RPMI8226 (cell line): ENCODE data around the gene AMIGO3.
A peak's percentile ranks its signal among the peaks of the same experiment; 100 is the strongest.
"Not testable (repeated sequence)": the region's sequence is repeated elsewhere in the genome, so short reads cannot be mapped to it uniquely, and the experiment has no call there.

ENCODE experiments used
- DNase-seq: peaks from one replicate; pipeline ENCODE4 v3.0.0-alpha.2; 2015

AMIGO3 gene

GRCh38 chr3:49719214-49719884 is at the start of gene AMIGO3:
TSS of gene AMIGO3 (minus strand) at chr3:49719684. CDS start at chr3:49719465, 219 bp downstream.
- DNase-seq, result peak; percentile 70

GRCh38 chr3:49763981-49764380 is 44.5 kb upstream of the AMIGO3 start:
- DNase-seq, result no peak

- no peak for DNase-seq
Measured at GRCh38 chr3:49761661-49762060, 42.2 kb upstream of the AMIGO3 start.

- no peak for DNase-seq
Measured at GRCh38 chr3:49759226-49759625, 39.7 kb upstream of the AMIGO3 start.

GRCh38 chr3:49757197-49757596 is 37.7 kb upstream of the AMIGO3 start:
- DNase-seq, result no peak

- no peak for DNase-seq
Measured at GRCh38 chr3:49756036-49756435, 36.6 kb upstream of the AMIGO3 start.

- DNase-seq, result no peak
Measured at GRCh38 chr3:49754536-49754935, 35.1 kb upstream of the AMIGO3 start.

GRCh38 chr3:49751501-49751900 is 32.0 kb upstream of the AMIGO3 start:
- DNase-seq, result no peak

GRCh38 chr3:49750056-49750455 is 30.6 kb upstream of the AMIGO3 start:
- no peak for DNase-seq

- DNase-seq, result not testable (repeated sequence)
Measured at GRCh38 chr3:49748874-49749273, 29.4 kb upstream of the AMIGO3 start.

GRCh38 chr3:49747792-49748480 is 28.5 kb upstream of the AMIGO3 start:
- no peak for DNase-seq

- DNase-seq, result no peak
Measured at GRCh38 chr3:49745986-49746385, 26.5 kb upstream of the AMIGO3 start.

GRCh38 chr3:49740427-49740826 is 20.9 kb upstream of the AMIGO3 start:
- no peak for DNase-seq

- no peak for DNase-seq
Measured at GRCh38 chr3:49738067-49738713, 18.7 kb upstream of the AMIGO3 start.

- no peak for DNase-seq
Measured at GRCh38 chr3:49734752-49735151, 15.3 kb upstream of the AMIGO3 start.

- no peak for DNase-seq
Measured at GRCh38 chr3:49733551-49733950, 14.1 kb upstream of the AMIGO3 start.

- no peak for DNase-seq
Measured at GRCh38 chr3:49732597-49732996, 13.1 kb upstream of the AMIGO3 start.

GRCh38 chr3:49729966-49730609 is 10.6 kb upstream of the AMIGO3 start:
- no peak for DNase-seq

- DNase-seq, result no peak
Measured at GRCh38 chr3:49727924-49728361, 8.5 kb upstream of the AMIGO3 start.

GRCh38 chr3:49727154-49727923 is 7.9 kb upstream of the AMIGO3 start:
- DNase-seq, result no peak

GRCh38 chr3:49725906-49726681 is 6.6 kb upstream of the AMIGO3 start:
- peak; percentile 21 for DNase-seq

GRCh38 chr3:49724586-49724985 is 5.1 kb upstream of the AMIGO3 start:
- DNase-seq, result peak; percentile 42
